Lower leg skin (tissue), 3 donors: ENCODE measurements around the gene AP4E1.

Experiments used
- CTCF ChIP-seq, 3 donors: fragments of 450-650 bp; IDR thresholded peaks; one replicate each; pipeline ENCODE4 v1.5.1; 2016; ENCODE audit warnings: antibody characterized with exemption in 3 of 3, mild to moderate bottlenecking in 3 of 3, moderate library complexity in 2 of 3
- POLR2A ChIP-seq, 2 donors: fragments of 450-650 bp; IDR thresholded peaks; one replicate each; pipeline ENCODE4 v1.6.1; 2016 to 2017; ENCODE audit warnings: antibody characterized with exemption in 2 of 2, mild to moderate bottlenecking in 1 of 2, moderate library complexity in 1 of 2

DNA sequence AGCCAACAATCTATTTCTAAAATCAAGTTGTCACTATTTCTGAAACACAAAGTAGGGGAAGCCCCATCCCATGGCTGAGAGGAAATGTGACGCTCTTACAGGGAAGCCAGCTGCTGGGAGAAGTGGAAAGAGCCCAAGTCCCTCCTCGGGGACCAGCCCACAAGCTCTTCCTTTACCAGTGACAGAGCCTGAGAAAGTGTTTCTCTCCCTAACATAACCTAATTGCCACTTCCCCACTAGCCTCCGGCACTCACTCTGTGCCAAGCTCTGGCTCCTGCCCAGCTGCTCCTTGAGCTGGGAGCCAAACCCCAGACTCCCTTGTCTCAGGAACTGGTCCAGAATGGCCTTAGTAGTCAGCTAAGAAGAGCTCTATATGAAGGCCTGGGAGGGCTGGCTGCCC is 143.3 kb downstream of the AP4E1 start:
- TF ChIP-seq CTCF (IDR thresholded peaks at IDR 0.05), result no peak
- TF ChIP-seq POLR2A (IDR thresholded peaks at IDR 0.05), result no peak
